NCI-H1694 (cell line): Measurements from ENCODE around the gene CDK5RAP3.
A peak's percentile ranks its signal among the peaks of the same experiment; 100 is the strongest.

ENCODE experiments used
- DNase-seq: peaks from one replicate; lab custom pipeline; 2025; lab: John Stamatoyannopoulos, UW

The CDK5RAP3 gene

GRCh38 chr17:47948706-47949196 is 22.2 kb upstream of the CDK5RAP3 start:
- no peak for DNase-seq

- DNase-seq = peak; percentile 53
These were observed 21.6 kb upstream of the CDK5RAP3 start for GRCh38 chr17:47949197-47949759.

GRCh38 chr17:47949946-47950345 is 21.0 kb upstream of the CDK5RAP3 start:
- DNase-seq = no peak

GRCh38 chr17:47950448-47950847 is 20.5 kb upstream of the CDK5RAP3 start:
- no peak for DNase-seq

GRCh38 chr17:47952171-47953021 is 18.5 kb upstream of the CDK5RAP3 start:
- DNase-seq = no peak

GRCh38 chr17:47953909-47954308 is 17.0 kb upstream of the CDK5RAP3 start:
- no peak for DNase-seq

- DNase-seq = no peak
These were observed 15.1 kb upstream of the CDK5RAP3 start for GRCh38 chr17:47955497-47956461.

- DNase-seq = no peak
These were observed 13.9 kb upstream of the CDK5RAP3 start for GRCh38 chr17:47956791-47957590.

GRCh38 chr17:47957591-47958490 is 13.1 kb upstream of the CDK5RAP3 start, which contains the start of gene PRR15L:
TSS of gene PRR15L (minus strand) at chr17:47957883. CDS start at chr17:47953234, 4,649 bp downstream.
- no peak for DNase-seq

GRCh38 chr17:47959825-47960655 is 10.9 kb upstream of the CDK5RAP3 start:
- no peak for DNase-seq

- DNase-seq = no peak
These were observed 9.5 kb upstream of the CDK5RAP3 start for GRCh38 chr17:47961406-47961805.

- no peak for DNase-seq
These were observed 8.0 kb upstream of the CDK5RAP3 start for GRCh38 chr17:47962901-47963300.

GRCh38 chr17:47964856-47965255 is 6.1 kb upstream of the CDK5RAP3 start:
- no peak for DNase-seq

GRCh38 chr17:47966079-47966519 is 4.8 kb upstream of the CDK5RAP3 start:
- DNase-seq = no peak

GRCh38 chr17:47967607-47968252 is 3.2 kb upstream of the CDK5RAP3 start:
- no peak for DNase-seq

- DNase-seq = no peak
These were observed 2.1 kb upstream of the CDK5RAP3 start for GRCh38 chr17:47968836-47969235.

- DNase-seq = no peak
These were observed 786 bp upstream of the CDK5RAP3 start for GRCh38 chr17:47969930-47970724.

- no peak for DNase-seq
These were observed 2.6 kb downstream of the CDK5RAP3 start for GRCh38 chr17:47973541-47973940.
